Ascending aorta (tissue), 2 donors: Measurements from ENCODE around the gene AMMECR1. TPM values are rescaled to one million over a fixed set of nuclear protein-coding genes. Genes with fewer than 3 reads are reported as not detected.

Experiments
- DNase-seq, 2 donors: peaks; one replicate each; pipeline ENCODE4 v3.0.0-alpha.2; 2019; ENCODE audit warnings: low spot score in 2 of 2
- H3K27ac ChIP-seq, 2 donors: fragments of 200-600 bp; sonication (generic); one replicate each; pipeline ENCODE4 v1.5.1; 2016 to 2017; ENCODE audit warnings: mild to moderate bottlenecking in 1 of 2
- H3K27me3 ChIP-seq: fragments of 200-600 bp; sonication (generic); one replicate; pipeline ENCODE4 v1.5.1; 2017
- H3K36me3 ChIP-seq, 2 donors: fragments of 200-600 bp; sonication (generic); one replicate each; pipeline ENCODE4 v1.5.1; 2016
- H3K4me1 ChIP-seq, 2 donors: fragments of 200-600 bp; sonication (generic); one replicate each; pipeline ENCODE4 v1.5.1; 2016 to 2017; ENCODE audit warnings: mild to moderate bottlenecking in 1 of 2
- H3K4me3 ChIP-seq, 2 donors: fragments of 200-600 bp; sonication (generic); one replicate each; pipeline ENCODE4 v1.5.1; 2016 to 2017; ENCODE audit warnings: mild to moderate bottlenecking in 1 of 2
- H3K9me3 ChIP-seq, 2 donors: fragments of 200-600 bp; sonication (generic); one replicate each; pipeline ENCODE4 v1.5.1; 2016
- CTCF ChIP-seq, 3 experiments: fragments of 200-600 bp in 2 of 3; fragments of 450-650 bp in 1 of 3; sonication (generic) in 2 of 3; IDR thresholded peaks; one replicate each; pipeline ENCODE4 v1.5.1; 2016 to 2019; ENCODE audit warnings: antibody characterized with exemption in 3 of 3, mild to moderate bottlenecking in 1 of 3, moderate library complexity in 1 of 3
- intact Hi-C: fragments of 100-400 bp; cut with DNase I; formaldehyde crosslinking; loops from one replicate; pipeline ENCODE4 v1.15.1; 2023
- total RNA-seq: library from RNA; depleted of rRNA; stranded (reverse); fragments of >200 nt; gene quantifications from one replicate; pipeline ENCODE4 v1.1.0, GENCODE V29; 2016

AMMECR1 gene
- total RNA-seq, 1 donor from 2014 or later: 3.5 TPM

- TF ChIP-seq CTCF (IDR thresholded peaks at IDR 0.05): no peak
- intact Hi-C loops: no loop called here
- no peaks in the 10 kb centered on the region for H3K4me1 ChIP-seq
- no peak overlapping the region for H3K27ac ChIP-seq
- no peaks in the 10 kb centered on the region for H3K27me3 ChIP-seq
- no peaks in the 10 kb centered on the region for H3K9me3 ChIP-seq
- DNase-seq: no peak
- no peaks in the 10 kb centered on the region for H3K36me3 ChIP-seq
- no peak overlapping the region for H3K4me3 ChIP-seq
Observed at GRCh38 chrX:110215411-110215810, 102.5 kb downstream of the AMMECR1 start.

- intact Hi-C loops: no loop called here
- TF ChIP-seq CTCF (IDR thresholded peaks at IDR 0.05): no peak
- DNase-seq: no peak
- Histone ChIP-seq H3K9me3 (no peaks in the 10 kb centered on the region), H3K27me3 (no peaks in the 10 kb centered on the region), H3K36me3 (no peaks in the 10 kb centered on the region), H3K27ac (no peak overlapping the region), H3K4me1 (no peaks in the 10 kb centered on the region), H3K4me3 (no peak overlapping the region)
Observed at GRCh38 chrX:110214684-110215083, 103.2 kb downstream of the AMMECR1 start.

- no peaks in the 10 kb centered on the region for H3K27me3 ChIP-seq
Observed at GRCh38 chrX:110213183-110213582, 104.7 kb downstream of the AMMECR1 start.

GRCh38 chrX:110212299-110212698 lies 105.6 kb downstream of the AMMECR1 start:
- no peak overlapping the region for H3K4me3 ChIP-seq
- no peak for DNase-seq
- no peak for TF ChIP-seq CTCF (IDR thresholded peaks at IDR 0.05)
- H3K36me3 ChIP-seq: no peaks in the 10 kb centered on the region
- H3K27ac ChIP-seq: no peak overlapping the region
- intact Hi-C loops: no loop called here
- H3K27me3 ChIP-seq: no peaks in the 10 kb centered on the region
- no peaks in the 10 kb centered on the region for H3K4me1 ChIP-seq
- no peaks in the 10 kb centered on the region for H3K9me3 ChIP-seq

More at GRCh38 chrX:110213183-110213582, 104.7 kb downstream of the AMMECR1 start:
- no peaks in the 10 kb centered on the region for H3K9me3 ChIP-seq
- DNase-seq: no peak
- no peaks in the 10 kb centered on the region for H3K36me3 ChIP-seq
- H3K27ac ChIP-seq: no peak overlapping the region
- H3K4me1 ChIP-seq: no peaks in the 10 kb centered on the region
- intact Hi-C loops: no loop called here
- TF ChIP-seq CTCF (IDR thresholded peaks at IDR 0.05): no peak
- H3K4me3 ChIP-seq: no peak overlapping the region

- Histone ChIP-seq H3K36me3 (no peaks in the 10 kb centered on the region), H3K4me3 (no peak overlapping the region), H3K4me1 (no peaks in the 10 kb centered on the region), H3K27me3 (no peaks in the 10 kb centered on the region), H3K9me3 (no peaks in the 10 kb centered on the region), H3K27ac (no peak overlapping the region)
- DNase-seq: no peak
- intact Hi-C loops: no loop called here
- no peak for TF ChIP-seq CTCF (IDR thresholded peaks at IDR 0.05)
Observed at GRCh38 chrX:110211340-110211739, 106.5 kb downstream of the AMMECR1 start.
